ENCODE data around the gene MARVELD1.

DNA sequence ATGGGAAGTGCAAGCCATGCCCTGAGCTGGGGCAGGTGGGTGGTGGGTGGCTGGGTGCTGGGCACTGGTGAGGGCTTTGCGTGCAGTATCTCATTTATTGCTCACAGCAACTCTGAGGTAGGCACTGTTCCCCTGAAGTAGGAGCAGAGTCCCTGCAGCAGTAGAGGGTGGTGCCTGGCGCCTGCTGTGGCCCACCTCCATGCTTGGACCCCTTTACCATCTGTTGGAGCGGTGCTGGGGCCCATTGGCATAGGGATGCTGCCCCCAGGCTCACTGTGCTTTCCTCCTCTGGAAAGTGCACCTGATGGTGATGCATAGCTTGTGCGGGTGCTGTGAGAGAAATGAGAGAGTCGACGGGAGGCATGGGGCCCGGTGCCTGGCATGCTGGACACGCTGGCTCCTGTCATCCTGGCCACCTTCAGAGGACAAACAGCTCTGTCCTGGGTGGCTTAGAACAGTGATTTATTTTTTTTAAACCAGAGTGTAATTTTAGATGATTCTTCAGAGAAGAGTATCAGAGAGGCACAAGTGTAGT, 47.9 kb downstream of the MARVELD1 start:
- TF ChIP-seq GATA2 (IDR thresholded peaks at IDR 0.05; ENCODE audit: low read depth, low read length): no peak
- no peak for TF ChIP-seq GATA3 (IDR thresholded peaks at IDR 0.05; ENCODE audit: low read depth, low read length)

Measured in SH-SY5Y (cell line).